Measurements from ENCODE around the gene TBX19.

Gene TBX19

GRCh38 chr1:168285521-168285790 is 4.8 kb downstream of the TBX19 start:
- Mint-ChIP-seq H3K36me3 (ENCODE audit: low read depth) (no peaks in the 10 kb centered on the region), H3K4me1 (peaks cover 10% of the 10 kb centered on the region), H3K27me3 (ENCODE audit: low read depth) (no peaks in the 10 kb centered on the region), H3K4me3 (no peak overlapping the region), H3K27ac (peak overlapping the region in 1 of 3 experiments; percentile 26), H3K9me3 (no peaks in the 10 kb centered on the region)
- no peak for TF ChIP-seq CTCF (IDR thresholded peaks at IDR 0.05; ENCODE audit: unreplicated experiment in 3 of 3)

- Mint-ChIP-seq H3K27ac (peak overlapping the region in 1 of 3 experiments; percentile 26), H3K36me3 (ENCODE audit: low read depth) (no peaks in the 10 kb centered on the region), H3K27me3 (ENCODE audit: low read depth) (no peaks in the 10 kb centered on the region), H3K4me1 (peaks cover 10% of the 10 kb centered on the region), H3K9me3 (no peaks in the 10 kb centered on the region), H3K4me3 (no peak overlapping the region)
- no peak for TF ChIP-seq CTCF (IDR thresholded peaks at IDR 0.05; ENCODE audit: unreplicated experiment in 3 of 3)
Observed at GRCh38 chr1:168285971-168286927, 5.6 kb downstream of the TBX19 start.

- no peak for TF ChIP-seq CTCF (IDR thresholded peaks at IDR 0.05; ENCODE audit: unreplicated experiment in 3 of 3)
- no peak overlapping the region for H3K4me3 Mint-ChIP-seq
- no peaks in the 10 kb centered on the region for H3K9me3 Mint-ChIP-seq
- H3K36me3 Mint-ChIP-seq (ENCODE audit: low read depth): no peaks in the 10 kb centered on the region
- H3K27ac Mint-ChIP-seq: no peak overlapping the region
- no peaks in the 10 kb centered on the region for H3K27me3 Mint-ChIP-seq (ENCODE audit: low read depth)
- H3K4me1 Mint-ChIP-seq: peaks cover 10% of the 10 kb centered on the region
Observed at GRCh38 chr1:168287237-168287664, 6.6 kb downstream of the TBX19 start.

GRCh38 chr1:168288311-168289052 is 7.8 kb downstream of the TBX19 start:
- Mint-ChIP-seq H3K9me3 (no peaks in the 10 kb centered on the region), H3K36me3 (ENCODE audit: low read depth) (no peaks in the 10 kb centered on the region), H3K4me1 (peaks cover 10% of the 10 kb centered on the region), H3K27me3 (ENCODE audit: low read depth) (no peaks in the 10 kb centered on the region), H3K4me3 (no peak overlapping the region), H3K27ac (no peak overlapping the region)
- no peak for TF ChIP-seq CTCF (IDR thresholded peaks at IDR 0.05; ENCODE audit: unreplicated experiment in 3 of 3)

- H3K27me3 Mint-ChIP-seq (ENCODE audit: low read depth): no peaks in the 10 kb centered on the region
- H3K4me1 Mint-ChIP-seq: no peaks in the 10 kb centered on the region
- no peaks in the 10 kb centered on the region for H3K9me3 Mint-ChIP-seq
- no peaks in the 10 kb centered on the region for H3K36me3 Mint-ChIP-seq (ENCODE audit: low read depth)
- no peak overlapping the region for H3K4me3 Mint-ChIP-seq
- no peak overlapping the region for H3K27ac Mint-ChIP-seq
- TF ChIP-seq CTCF (IDR thresholded peaks at IDR 0.05; ENCODE audit: unreplicated experiment in 3 of 3): no peak
Observed at GRCh38 chr1:168291222-168291837, 10.7 kb downstream of the TBX19 start.

Data from nephron (organoid).